GM19099 (cell line): ENCODE data around the gene MRPL23.

Experiments
- POLR2A ChIP-seq: IDR thresholded peaks from 3 replicates; pipeline ENCODE4 v1.6.1; 2011; ENCODE audit warnings: low read depth; ENCODE audit not compliant: insufficient read length; ENCODE audit errors: extremely low read depth

MRPL23 gene

DNA sequence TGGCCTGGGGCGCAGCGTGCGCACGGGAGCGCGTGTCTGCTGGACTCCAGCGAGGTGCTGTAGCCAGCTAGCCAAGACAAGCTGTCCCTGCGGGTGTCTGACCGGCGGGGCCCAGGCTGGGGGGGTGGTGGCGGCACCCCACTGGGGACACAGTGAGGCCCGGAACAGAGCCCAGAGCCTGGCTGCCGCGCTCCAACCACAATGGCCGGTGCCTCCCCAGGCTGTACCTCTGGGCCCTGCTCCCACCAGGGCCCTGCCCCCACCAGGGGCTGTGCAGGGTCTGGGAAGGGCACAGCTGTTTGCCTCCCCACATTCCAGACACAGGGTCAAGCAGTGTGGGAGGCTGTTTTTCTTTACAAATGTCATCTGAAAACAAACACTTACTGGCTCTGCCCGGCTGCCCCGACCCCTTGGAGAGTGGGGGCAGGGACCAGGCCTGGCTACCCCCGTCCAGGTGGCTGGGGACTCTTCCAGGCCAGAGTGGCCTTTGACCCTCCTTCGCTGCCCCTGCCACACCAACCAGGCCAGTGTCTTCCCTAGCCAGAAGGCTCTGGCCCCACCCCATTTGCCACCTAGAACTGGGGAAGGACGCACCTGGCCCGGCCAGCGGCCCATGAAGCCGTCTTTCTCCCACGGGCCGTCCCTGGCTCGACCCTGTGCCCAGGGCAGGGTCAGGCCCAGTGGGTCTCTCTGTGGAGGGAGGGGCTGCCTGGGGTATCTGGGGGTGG lies 35.9 kb downstream of the MRPL23 start:
- no peak for TF ChIP-seq POLR2A

DNA sequence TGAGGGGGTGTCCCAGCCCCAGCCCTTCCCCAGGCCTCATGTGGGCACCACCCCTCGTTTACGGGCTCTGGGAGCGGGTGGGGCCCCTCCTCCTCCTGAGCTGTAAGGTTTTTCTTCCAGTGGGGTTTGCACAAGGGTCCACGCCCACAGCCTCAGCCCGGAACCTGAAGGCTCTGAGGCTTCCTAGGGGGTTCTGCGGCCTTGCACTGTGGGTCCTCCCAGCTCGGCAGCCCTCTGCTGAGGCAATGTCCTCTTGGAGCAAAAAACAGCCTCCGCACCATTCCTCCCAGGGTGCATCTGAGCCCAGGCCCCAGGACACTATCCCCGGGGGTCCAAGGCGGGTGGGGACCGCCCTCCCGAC lies 36.4 kb downstream of the MRPL23 start:
- no peak for TF ChIP-seq POLR2A

DNA sequence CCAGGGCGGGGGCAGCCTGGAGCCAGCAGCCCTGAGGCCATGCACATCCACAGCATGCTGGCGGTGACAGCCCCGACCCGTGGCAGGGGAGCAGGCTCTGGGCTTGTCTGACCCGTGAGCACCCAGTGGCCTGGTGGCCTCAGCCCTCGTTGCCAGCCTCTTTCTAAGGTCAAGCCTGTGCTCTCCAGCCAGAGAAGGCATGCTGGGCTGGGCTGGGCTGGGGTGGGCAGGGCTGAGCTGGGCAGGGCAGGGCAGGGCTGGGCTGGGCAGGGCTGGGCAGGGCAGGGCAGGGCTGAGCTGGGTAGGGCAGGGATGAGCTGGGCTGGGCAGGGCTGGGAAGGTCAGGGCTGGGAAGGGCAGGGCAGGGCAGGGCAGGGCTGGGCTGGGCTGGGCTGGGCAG lies 39.9 kb downstream of the MRPL23 start:
- no peak for TF ChIP-seq POLR2A

DNA sequence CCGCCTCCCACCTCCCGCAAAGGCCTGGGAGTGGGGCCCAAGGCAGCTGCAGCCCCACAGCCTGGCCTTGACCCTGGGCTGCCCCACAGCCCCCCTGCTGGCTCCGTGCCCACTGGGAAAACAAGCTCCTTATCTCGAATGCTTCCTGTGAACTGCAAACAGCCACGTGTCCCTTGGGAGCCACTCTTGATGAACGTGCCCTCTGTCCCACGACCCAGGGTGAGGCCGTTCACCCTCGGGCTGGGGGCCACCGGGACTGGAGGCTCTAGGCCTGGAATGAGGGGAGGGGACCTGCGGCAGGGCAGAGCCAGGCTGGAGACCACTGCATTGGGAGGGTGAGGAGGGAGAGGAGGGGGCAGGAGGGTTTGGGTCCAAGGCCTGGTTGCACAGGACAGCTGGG lies 41.0 kb downstream of the MRPL23 start:
- TF ChIP-seq POLR2A = no peak

DNA sequence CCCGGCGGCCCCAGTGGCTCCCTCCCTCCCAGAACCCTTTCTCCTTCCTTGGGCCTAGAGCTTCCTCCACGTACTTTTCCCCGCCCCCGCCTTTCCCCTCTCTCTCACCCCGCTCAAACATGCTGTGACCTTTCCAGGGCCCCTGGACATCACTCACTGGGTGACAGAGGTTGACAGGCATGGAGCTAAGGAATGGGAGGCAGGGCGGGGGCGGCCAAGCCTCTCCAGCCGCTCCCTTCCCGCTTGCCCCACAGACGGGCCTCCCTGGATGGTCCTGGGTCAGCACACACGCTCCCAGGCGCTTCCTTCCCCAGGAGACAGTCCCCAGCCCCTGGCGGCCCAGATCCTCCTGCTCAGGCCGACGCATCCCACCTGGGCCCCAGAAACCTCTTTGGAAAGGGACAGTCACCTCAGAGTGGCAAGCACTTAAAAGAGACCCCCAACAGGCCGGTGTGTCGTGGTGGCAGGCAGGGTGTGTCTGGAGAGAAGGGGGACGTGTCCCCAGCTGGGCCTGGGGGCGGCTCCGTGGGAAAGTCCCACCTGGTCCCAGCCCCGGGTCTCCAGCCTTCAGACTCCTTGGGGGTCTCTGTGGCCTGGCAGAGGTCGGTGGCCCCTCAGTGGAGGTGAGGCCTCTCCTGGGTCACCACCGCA lies 41.7 kb downstream of the MRPL23 start:
- no peak for TF ChIP-seq POLR2A

DNA sequence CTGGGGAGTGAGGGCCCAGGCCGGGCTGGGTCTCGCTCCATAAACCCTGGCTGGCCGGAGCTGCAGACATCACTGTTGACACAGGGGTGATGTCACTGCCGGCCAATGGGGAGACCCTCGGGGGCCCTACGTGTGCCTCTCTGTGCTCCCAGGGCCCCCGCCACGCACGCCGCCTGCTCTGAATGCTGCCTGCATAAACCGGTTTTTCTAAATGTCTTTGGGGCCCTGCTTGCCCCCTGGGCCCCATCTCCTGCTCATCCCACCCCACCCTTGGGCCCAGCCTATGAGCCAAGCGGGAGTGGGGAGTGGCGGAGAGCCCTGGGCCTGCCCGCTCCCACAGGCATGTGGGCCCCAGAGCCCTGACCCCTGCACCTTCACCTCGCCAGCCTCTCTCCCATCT lies 42.8 kb downstream of the MRPL23 start:
- no peak for TF ChIP-seq POLR2A

DNA sequence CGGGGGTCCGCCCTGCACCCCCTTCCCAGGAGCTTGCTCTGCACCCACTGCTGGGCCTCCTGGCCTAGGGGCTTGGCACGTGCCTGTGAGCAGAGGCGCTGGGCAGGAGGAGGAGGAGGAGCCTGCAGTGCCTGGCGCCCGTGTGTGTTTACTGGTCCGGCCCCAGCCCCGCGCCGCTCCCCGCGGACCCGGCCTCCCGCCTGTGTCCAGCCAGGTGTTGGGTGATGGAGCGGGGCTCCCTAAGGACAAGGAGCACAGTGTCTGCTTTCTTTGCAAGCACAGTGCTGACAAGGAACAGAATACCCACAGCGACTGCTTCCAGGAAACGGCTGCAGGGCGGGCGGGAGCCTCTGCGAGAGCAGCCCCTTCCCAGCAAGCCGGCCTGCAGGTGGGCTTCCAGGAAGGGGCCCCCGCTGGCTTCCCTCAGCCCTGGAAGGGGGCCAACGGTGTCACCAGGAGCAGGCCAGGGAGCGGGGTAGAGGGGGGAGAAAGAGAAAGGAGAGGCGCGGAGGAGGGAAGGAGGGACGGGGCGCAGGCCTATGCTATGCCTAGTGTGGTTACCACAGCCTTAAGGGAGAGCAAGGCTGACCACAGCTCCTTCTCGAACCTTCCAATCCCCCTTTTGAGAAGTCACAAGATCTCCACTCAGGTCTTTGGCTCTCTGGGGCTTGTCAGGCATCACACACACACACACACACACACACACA lies 43.9 kb downstream of the MRPL23 start:
- no peak for TF ChIP-seq POLR2A

DNA sequence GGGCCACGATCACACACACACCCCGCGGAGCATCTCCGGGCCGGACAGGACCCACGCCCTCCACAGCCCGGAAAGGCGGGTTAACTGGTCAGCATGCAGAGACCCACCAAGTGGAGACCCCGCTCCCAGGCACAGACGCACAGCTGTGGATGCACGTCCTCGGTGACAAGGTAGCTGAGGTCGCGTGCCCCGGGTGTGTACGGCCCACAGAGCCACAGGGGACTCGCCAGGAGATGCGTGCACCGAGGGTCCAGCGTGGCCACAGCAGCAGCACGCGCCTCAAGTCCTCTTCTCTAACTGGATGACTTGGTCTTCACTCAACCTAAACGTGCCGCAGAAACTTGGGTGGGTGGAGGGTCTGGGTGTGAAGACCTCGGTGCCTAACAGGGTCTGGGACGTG lies 45.0 kb downstream of the MRPL23 start:
- TF ChIP-seq POLR2A = no peak

DNA sequence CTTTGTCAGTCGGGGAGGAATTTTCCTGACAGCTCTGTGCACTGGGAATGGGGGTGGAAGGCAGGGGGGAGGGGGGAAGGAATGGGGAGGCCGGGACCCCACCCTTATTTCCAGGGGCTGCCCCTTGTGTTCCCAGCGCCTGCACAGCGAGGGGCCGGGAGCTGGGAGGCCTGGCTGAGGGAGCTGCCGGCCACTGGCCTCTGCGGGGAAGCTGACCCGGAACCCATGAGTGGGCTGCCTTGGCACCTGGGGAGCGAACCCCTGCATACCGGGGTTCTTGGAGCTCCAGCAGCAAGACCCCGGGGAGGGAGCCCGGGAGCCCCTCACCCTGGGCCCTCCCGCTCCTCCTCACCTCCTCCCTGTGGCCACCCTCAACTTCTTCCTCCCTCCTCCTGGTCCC lies 47.0 kb downstream of the MRPL23 start:
- no peak for TF ChIP-seq POLR2A

DNA sequence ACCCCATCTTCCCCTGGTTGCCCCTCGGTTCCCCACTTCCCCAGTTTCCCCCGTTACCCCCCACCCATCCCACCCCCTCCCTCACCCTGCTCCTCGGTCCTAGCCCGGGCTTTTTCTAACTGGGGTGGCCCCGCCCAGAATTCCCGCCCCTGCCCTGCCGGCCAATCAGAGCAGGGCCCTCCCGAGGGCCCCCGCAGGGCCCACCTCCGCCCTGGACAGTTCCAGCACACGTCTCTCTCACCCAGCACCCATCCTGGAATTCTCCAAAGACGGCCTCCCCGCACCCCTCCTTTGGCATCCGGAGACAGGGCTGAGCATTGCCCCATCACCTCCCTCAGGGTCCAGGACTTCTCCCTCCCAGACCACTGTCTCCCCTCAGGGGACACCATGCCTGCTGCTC lies 50.6 kb downstream of the MRPL23 start, which contains the start of gene H19:
Gene H19 (minus strand): TSS at position 88 of the 400 bp plus-strand sequence.
- TF ChIP-seq POLR2A = no peak

DNA sequence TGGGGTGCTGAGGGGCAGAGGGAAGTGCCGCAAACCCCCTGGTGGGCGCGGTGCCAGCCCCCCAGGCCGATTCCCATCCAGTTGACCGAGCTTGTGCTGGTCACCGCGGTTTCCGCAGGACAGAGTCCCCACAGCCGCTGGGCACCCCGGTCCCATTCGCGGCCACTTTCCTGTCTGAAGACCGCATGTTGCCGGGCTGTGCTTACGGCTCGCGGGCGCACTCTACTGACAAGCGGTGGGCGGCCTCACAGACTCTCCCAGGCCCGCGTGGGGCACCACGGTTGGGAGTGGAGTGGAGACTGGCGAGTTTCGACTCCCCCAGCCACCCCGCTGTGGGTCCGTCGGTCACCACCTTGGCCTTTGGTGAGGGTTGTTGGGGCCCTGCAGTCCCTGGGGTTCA lies 51.2 kb downstream of the MRPL23 start:
- TF ChIP-seq POLR2A = no peak

DNA sequence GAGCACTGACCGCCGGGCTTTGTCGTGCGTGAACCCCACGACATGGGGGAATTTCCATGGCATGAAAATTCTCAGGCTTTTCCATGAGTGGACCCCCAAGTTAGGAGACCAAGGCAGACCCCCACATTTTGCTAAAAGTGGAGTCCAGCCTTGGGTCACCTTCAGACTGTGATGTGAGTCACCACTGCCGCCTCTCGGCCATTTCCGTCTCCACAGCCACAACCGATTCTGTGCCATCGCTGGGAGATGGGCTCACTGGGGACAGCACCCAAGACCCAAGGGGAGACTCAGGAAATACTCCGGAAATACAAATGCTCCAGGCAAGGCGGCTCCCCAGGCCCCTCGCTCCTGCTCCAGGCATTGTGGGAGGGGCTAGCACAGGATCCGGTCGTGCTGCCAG lies 51.7 kb downstream of the MRPL23 start:
- no peak for TF ChIP-seq POLR2A

DNA sequence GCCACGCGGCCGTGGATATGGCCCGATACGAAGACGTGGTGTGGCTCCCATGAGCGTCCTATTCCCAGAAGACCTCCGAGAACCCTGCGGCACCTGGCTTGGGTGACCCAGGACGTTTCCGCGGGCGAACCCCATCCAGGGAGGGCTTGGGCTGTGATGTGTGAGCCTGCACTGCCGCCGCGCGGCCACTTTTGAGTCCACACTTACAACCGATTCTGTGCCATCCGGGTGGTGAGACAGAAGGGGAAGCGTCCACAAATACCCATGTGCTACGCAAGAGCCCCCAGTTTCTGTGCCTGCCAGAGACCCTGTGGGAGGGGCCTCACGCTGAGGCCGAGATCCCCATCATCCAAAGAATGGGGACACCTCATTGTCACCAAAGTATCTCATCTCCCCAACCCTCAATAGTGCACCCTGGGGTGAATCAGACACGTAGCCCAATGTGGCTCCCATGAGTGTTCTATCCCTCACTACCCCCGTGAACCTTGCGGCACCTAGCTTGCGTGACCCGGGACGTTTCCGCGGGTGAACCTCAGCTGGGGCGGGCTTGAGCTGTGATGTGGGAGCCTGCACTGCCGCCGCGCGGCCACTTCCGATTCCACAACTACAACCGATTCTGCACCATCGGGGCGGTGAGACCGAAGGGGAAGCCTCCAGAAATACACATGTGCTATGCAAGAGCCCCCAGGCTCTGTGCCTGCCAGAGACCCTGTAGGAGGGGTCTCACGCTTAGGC lies 55.1 kb downstream of the MRPL23 start:
- no peak for TF ChIP-seq POLR2A

DNA sequence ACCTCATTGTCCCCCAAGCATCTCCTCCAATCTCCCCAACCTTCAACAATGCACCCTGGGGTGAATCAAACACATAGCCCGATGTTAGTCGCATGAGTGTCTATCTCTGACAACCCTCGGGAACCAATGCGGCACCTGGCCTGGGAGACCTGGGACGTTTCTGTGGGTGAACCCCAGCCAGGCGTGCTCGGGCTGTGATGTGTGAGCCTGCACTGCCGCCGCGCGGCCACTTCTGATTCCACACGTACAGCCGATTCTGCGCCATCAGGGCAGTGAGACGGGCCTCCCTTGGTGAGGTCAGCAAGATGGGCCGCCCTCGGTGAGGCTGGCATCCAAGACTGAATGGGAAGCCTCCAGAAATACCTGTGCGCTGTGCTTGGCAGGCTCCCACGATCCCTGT lies 55.7 kb downstream of the MRPL23 start:
- no peak for TF ChIP-seq POLR2A

DNA sequence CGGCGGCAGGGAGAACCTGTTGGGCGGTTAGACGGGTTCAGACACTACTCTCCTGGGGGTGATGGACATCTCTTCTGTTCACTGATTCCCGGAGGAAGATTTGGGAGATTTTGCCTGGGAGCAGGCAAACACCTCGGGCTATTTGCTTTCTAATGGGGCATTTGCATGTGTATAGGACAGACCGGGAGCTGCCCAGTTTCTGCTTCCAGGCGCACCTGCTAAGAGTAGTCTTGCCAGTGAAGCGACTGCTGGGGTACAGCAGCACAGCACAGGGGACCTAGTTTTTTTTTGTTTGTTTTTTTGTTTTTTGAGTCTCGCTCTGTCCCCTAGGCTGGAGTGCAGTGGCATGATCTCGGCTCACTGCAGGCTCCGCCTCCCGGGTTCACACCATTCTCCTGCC lies 57.3 kb downstream of the MRPL23 start:
- TF ChIP-seq POLR2A = no peak
